ENCODE data around the gene NLGN1.

- no peak for TF ChIP-seq POLR2A (IDR thresholded peaks at IDR 0.05)
- no peak for TF ChIP-seq CTCF (IDR thresholded peaks at IDR 0.05)
- no peak for TF ChIP-seq POLR2AphosphoS5 (IDR thresholded peaks at IDR 0.05)
Observed at GRCh38 chr3:173473237-173473636, 75.7 kb downstream of the NLGN1 start.
